GM12875 (cell line): ENCODE results near the gene TBCEL.
A peak's percentile ranks its signal among the peaks of the same experiment; 100 is the strongest.

Source experiments
- H3K4me3 ChIP-seq: one replicate; pipeline ENCODE4 v1.5.1; 2011; ENCODE audit warnings: low read depth, low read length, control low read depth
- CTCF ChIP-seq: IDR thresholded peaks from 2 replicates; pipeline ENCODE4 v1.5.1; 2011; ENCODE audit warnings: low read depth, mild to moderate bottlenecking, control low read depth, inconsistent platforms, low read length, moderate library complexity, borderline replicate concordance; ENCODE audit not compliant: insufficient read depth

The TBCEL gene

DNA sequence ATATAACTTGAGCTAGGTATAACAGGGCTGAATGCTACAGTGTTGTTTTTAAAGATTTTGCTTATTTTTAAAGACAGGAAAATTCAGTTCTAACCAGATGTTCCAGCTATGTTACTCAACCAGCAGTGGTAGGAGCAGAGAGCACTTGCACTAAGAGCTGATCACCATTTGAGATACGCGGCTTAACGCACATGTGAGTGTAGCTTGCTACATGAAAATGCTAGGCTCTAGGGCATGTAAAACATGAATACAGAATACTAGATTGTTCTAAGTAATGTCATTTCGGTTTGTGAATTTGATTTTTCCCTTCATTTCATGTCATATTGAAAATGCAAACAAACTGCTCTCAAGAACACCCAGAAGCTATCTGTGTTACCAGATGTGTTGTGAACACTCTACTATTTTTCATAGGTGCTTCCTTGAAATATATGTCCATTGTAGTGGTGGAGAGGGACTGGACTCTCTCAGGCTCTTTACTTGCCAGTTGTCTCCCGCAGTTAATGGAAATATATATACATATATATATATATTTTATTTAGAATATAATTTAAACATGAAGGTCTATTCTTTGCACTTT lies 66.3 kb downstream of the TBCEL start:
- no peak overlapping the region for H3K4me3 ChIP-seq
- TF ChIP-seq CTCF = no peak

DNA sequence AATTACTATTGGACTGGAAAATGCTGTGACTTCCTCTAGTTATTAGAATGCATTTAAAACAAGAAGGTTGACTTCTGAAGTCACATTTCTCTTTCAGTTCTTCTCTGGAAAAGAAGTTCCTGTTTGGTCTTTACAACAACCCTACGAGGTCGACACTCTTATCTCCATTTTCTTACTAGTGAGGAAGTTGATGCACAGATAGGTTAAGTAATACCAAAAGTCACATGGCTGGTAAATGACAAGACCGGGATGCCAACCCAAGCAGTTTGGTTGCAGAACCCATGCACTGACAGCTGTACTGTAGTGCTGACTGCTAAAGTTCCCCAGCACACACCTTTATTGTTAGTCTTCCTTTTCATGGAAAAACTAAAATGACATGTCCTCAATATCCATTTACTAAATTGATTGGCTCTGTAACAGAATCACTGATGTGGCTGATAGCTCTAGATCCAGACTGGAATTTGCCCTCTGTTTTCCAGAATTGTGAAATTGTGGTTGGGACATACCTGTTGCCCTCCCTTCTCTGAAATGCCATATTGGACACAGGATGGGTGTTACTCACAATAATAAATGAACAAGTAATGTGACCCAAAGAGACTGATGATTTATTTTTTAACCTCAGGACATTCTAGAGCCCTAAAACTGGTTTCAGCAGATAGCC lies 67.7 kb downstream of the TBCEL start:
- TF ChIP-seq CTCF = no peak
- no peak overlapping the region for H3K4me3 ChIP-seq

- no peak overlapping the region for H3K4me3 ChIP-seq
- TF ChIP-seq CTCF = no peak
Measured at GRCh38 chr11:121095561-121095960, 71.7 kb downstream of the TBCEL start.

DNA sequence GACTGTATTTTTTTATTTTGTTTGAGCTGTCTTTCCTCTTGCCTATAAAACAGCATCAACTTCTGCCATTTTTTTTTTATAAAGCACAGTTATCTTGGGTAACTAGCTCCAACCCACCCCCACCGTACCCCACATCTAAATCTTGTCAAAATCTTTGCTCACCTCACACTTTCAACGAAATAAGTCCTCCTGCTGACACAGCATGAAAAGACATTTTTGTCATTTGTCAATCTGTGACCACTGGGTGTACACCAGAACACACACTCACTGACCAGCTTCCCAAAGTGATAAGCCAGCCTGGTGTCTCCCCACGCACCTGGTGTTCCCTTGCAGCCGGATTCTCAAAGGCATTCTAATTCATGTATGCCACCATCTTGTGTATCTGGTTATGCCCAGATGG lies 75.5 kb downstream of the TBCEL start:
- H3K4me3 ChIP-seq = no peak overlapping the region
- no peak for TF ChIP-seq CTCF

- no peak overlapping the region for H3K4me3 ChIP-seq
- no peak for TF ChIP-seq CTCF
Measured at GRCh38 chr11:121099885-121100284, 76.0 kb downstream of the TBCEL start.

DNA sequence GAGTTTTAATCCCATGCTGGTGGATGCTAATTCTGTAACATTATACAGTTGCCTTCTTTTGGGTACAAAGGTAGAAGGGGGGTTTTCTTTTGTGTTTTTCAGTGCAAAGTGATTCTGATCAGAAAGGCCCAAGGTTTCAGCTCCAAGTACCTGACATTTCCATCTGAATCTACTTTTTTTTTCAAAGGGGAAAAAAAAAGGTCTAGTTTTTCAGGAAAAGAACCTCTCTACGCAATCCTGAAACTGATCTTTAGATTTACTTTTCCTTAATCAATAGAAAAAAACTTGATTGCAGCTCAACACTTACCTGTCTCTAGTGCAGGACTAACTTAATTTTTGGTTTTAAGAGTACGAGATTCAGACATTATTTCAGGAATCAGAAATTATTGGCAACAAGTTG lies 77.0 kb downstream of the TBCEL start, which contains the start of gene TECTA:
Gene TECTA, plus strand, starts transcription at position 301 of the 400 bp plus-strand sequence. CDS start 1,423 bp downstream, outside the sequence.
- no peak for TF ChIP-seq CTCF

GRCh38 chr11:121104312-121104762 lies 80.4 kb downstream of the TBCEL start:
- peak; percentile 33; the same call in 1 of the 2 replicates for TF ChIP-seq CTCF
- no peak overlapping the region for H3K4me3 ChIP-seq

More for the DNA sequence above, 77.0 kb downstream of the TBCEL start, which contains the start of gene TECTA:
- no peak within 1 kb of the TSS for H3K4me3 ChIP-seq
